Right lobe of liver (tissue), 6 donors: ENCODE results near the gene CAPZB. TPM values are rescaled to one million over a fixed set of nuclear protein-coding genes. Genes with fewer than 3 reads are reported as not detected.
A peak's percentile ranks its signal among the peaks of the same experiment; 100 is the strongest.

Experiments
- ATAC-seq, 4 donors: fragments of 200-7000 bp; cut with Tn5 transposase; one replicate each; pipeline ENCODE4 v1.9.1; 2020; ENCODE audit warnings: mild to moderate bottlenecking in 4 of 4, moderate library complexity in 4 of 4
- DNase-seq, 3 donors: peaks; one replicate each; pipeline ENCODE4 v3.0.0-alpha.2; 2020
- H3K27ac ChIP-seq, 3 donors: fragments of 200-600 bp; one replicate each; pipeline ENCODE4 v1.8.0; 2022
- H3K27me3 ChIP-seq, 2 donors: fragments of 200-600 bp; one replicate each; pipeline ENCODE4 v1.8.0; 2022
- H3K36me3 ChIP-seq, 4 donors: fragments of 200-600 bp; sonication (generic) in 1 of 4; one replicate each; pipeline versions ENCODE4 v1.5.1 to v1.8.0; 2017 to 2022; ENCODE audit warnings: control low read depth in 1 of 4
- H3K4me1 ChIP-seq, 4 donors: fragments of 200-600 bp; sonication (generic) in 1 of 4; one replicate each; pipeline versions ENCODE4 v1.5.1 to v1.8.0; 2017 to 2022; ENCODE audit warnings: control low read depth in 1 of 4
- H3K4me3 ChIP-seq, 3 donors: fragments of 200-600 bp; one replicate each; pipeline ENCODE4 v1.8.0; 2022
- H3K9me3 ChIP-seq, 4 donors: fragments of 200-600 bp; sonication (generic) in 1 of 4; one replicate each; pipeline versions ENCODE4 v1.5.1 to v1.8.0; 2017 to 2022; ENCODE audit warnings: control low read depth in 1 of 4
- POLR2A ChIP-seq: fragments of 450-650 bp; IDR thresholded peaks from one replicate; pipeline ENCODE4 v1.6.1; 2017; ENCODE audit warnings: antibody characterized with exemption, mild to moderate bottlenecking
- WGBS: methylation state at CpG from one replicate; pipeline ENCODE4 v1.1.6; 2018; ENCODE audit warnings: low coverage, low lambda C conversion rate; ENCODE audit not compliant: insufficient coverage; ENCODE audit errors: missing lambda C conversion rate; 5-methylcytosine and 5-hydroxymethylcytosine counted together
- intact Hi-C, 2 donors: fragments of 100-400 bp; cut with DNase I; formaldehyde crosslinking; loops; one replicate each; pipeline versions ENCODE4 v1.11.2 to v1.14.1; 2022
- total RNA-seq, 6 experiments: library from RNA; depleted of rRNA in 2 of 6; stranded (reverse); fragments of >200 nt in 2 of 6; fragmentation: NEBNext Ultra II Directional in 3 of 6; extraction: Animal tissue kit (Norgen Biotek cat#: 25700) in 3 of 6; gene quantifications; one replicate each; pipeline versions ENCODE4 v1.1.0 to v1.2.4, GENCODE V29; 2016 to 2023
- TF ChIP-seq, protein P1 (sequence below), 4 donors: fragments of 200-600 bp in 3 of 4; fragments of 450-650 bp in 1 of 4; IDR thresholded peaks; one replicate each; pipeline versions ENCODE4 v1.5.1 to v1.8.0; 2016 to 2022; ENCODE audit warnings: antibody characterized with exemption in 4 of 4, mild to moderate bottlenecking in 2 of 4
- donor health status: DM: no; HTN: yes; CAD: no.
- donor health status: DM: no; HTN: no; CAD: no.
- donor health status: DM: no; HTN: no; CAD: no.
- donor health status: DM: no; HTN: yes; CAD: no.
- donor health status: DM: no; HTN: yes; CAD: no.

The CAPZB gene
- total RNA-seq, 6 experiments from 2014 or later, result 53.5 to 117 (median 88.0) TPM

DNA sequence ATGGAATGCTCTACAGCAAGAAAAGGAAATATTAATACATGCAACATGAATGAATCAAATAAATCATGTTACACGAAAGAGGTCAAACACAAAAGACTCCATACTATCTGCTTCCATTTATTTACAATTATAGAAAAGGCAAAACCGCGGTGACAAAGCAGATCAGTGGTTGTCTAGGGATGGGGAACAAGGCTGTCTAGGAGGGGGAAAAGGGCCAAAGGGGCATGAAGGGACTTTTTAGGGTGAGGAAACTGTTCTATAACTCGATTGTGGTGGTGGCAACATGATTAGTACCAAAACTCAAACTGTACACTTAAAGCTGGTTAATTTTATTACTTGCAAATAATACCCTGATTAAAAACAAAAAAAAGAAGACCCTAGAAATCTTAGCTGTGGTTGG, 20.6 kb downstream of the CAPZB start:
- TF ChIP-seq POLR2A, result no peak
- TF ChIP-seq, protein P1, sequence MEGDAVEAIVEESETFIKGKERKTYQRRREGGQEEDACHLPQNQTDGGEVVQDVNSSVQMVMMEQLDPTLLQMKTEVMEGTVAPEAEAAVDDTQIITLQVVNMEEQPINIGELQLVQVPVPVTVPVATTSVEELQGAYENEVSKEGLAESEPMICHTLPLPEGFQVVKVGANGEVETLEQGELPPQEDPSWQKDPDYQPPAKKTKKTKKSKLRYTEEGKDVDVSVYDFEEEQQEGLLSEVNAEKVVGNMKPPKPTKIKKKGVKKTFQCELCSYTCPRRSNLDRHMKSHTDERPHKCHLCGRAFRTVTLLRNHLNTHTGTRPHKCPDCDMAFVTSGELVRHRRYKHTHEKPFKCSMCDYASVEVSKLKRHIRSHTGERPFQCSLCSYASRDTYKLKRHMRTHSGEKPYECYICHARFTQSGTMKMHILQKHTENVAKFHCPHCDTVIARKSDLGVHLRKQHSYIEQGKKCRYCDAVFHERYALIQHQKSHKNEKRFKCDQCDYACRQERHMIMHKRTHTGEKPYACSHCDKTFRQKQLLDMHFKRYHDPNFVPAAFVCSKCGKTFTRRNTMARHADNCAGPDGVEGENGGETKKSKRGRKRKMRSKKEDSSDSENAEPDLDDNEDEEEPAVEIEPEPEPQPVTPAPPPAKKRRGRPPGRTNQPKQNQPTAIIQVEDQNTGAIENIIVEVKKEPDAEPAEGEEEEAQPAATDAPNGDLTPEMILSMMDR (IDR thresholded peaks at IDR 0.05), result no peak
- Histone ChIP-seq H3K27ac (peak overlapping the region in 1 of 3 donors; percentile 91), H3K27me3 (no peaks in the 10 kb centered on the region), H3K36me3 (no peaks in the 10 kb centered on the region), H3K4me1 (peaks cover 0 to 50% (median 22%) of the 10 kb centered on the region in 4 donors), H3K9me3 (no peaks in the 10 kb centered on the region), H3K4me3 (no peak overlapping the region)
- no peak for ATAC-seq
- 77% methylated on average over 4 of the region's 4 CpGs for WGBS
- DNase-seq, result no peak
- intact Hi-C loops, result no loop called here

DNA sequence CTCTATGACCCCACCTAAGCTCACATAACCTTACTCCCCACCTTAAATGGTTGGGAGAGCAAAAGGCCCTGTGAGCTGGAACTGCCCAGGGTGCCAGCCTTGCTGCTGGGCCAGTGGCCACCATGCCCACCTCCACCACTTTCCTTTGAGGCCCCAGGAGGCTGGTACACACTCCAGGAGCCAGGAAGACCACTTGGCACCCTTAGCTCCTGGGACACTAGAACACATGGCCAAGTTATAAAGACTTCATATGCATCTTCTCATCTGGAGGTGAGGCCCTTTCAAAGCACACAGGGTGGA, 21.9 kb downstream of the CAPZB start:
- Histone ChIP-seq H3K36me3 (no peaks in the 10 kb centered on the region), H3K9me3 (no peaks in the 10 kb centered on the region), H3K27me3 (no peaks in the 10 kb centered on the region), H3K4me3 (no peak overlapping the region), H3K27ac (peak overlapping the region in 1 of 3 donors; percentile 39), H3K4me1 (peaks cover 0 to 56% (median 16%) of the 10 kb centered on the region in 4 donors)
- DNase-seq (no peak), ATAC-seq (no peak)
- intact Hi-C loops, result no loop called here
- TF ChIP-seq, protein P1 (IDR thresholded peaks at IDR 0.05), result no peak
- no peak for TF ChIP-seq POLR2A

DNA sequence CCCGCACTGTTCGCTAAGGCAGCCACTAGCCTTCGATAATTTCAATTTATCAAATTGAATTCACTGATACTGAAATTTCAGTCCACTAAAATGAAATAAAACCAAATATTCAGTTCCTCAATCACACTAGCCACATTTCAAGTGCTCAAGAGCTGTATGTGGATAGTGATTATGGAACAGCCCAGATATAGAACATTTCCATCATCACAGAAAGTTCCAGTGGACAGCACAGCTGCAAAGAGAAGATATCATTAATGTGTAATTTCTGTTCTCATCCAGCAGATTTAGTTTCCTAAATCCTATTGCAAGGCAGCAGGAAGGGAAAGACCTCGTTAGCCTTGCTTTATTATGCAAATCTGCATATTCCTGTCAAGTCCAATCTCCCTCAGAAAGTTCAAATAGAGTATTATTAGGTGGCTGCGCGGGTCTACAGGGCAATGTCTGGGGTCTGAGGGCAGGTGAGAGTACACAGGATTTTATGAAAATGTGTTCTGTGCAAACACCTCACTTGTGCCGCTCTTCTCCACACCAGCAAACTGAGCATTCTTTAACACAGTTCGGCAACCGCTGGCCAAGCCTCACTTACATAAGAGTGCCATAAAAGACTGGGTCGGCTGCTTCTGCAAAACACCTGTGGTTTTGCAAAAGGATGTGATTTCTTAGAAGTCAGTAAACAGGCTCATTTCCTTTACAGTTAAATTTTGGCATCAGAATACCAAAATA, 22.4 kb downstream of the CAPZB start:
- TF ChIP-seq, protein P1 (IDR thresholded peaks at IDR 0.05), result no peak
- no peak for TF ChIP-seq POLR2A
- Histone ChIP-seq H3K9me3 (no peaks in the 10 kb centered on the region), H3K4me3 (no peak overlapping the region), H3K27me3 (no peaks in the 10 kb centered on the region), H3K4me1 (peaks cover 0 to 56% (median 13%) of the 10 kb centered on the region in 4 donors), H3K27ac (peak overlapping the region in 2 of 3 donors; percentile 15 to 39), H3K36me3 (no peaks in the 10 kb centered on the region)
- ATAC-seq, result peak in 2 of 4 donors; percentile 29 to 33
- WGBS, result 52% methylated on average over 8 of the region's 10 CpGs
- intact Hi-C loops, result no loop called here
- no peak for DNase-seq

DNA sequence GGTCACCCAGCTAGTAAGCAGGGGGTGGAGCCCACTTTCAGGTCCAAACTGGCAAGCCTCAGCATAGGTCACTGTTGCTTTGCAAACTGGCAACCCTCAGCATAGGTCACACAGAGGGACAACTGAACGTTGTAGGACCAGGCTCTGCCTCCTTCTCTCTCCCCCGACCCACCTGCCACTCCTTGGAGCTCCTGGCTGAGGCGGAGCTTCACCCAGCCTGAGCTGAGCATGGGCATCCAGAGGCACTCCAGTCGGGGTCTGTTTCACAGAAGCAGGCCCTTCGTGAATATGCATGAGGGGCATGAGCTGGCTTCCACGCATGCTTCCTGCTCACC, 24.2 kb downstream of the CAPZB start:
- no peak overlapping the region for H3K4me3 ChIP-seq
- ATAC-seq (no peak), DNase-seq (peak in 1 of 3 donors; percentile 16)
- no peaks in the 10 kb centered on the region for H3K9me3 ChIP-seq
- no peaks in the 10 kb centered on the region for H3K36me3 ChIP-seq
- TF ChIP-seq, protein P1 (IDR thresholded peaks at IDR 0.05), result no peak
- TF ChIP-seq POLR2A, result no peak
- H3K27ac ChIP-seq, result no peak overlapping the region
- intact Hi-C loops, result no loop called here
- no peaks in the 10 kb centered on the region for H3K27me3 ChIP-seq
- H3K4me1 ChIP-seq, result peaks cover 0 to 39% (median 5%) of the 10 kb centered on the region in 4 donors
- WGBS, result 100% methylated on average over 1 of the region's 6 CpGs
